ENCODE results near the gene SLC9C2. TPM values are rescaled to one million over a fixed set of nuclear protein-coding genes. Genes with fewer than 3 reads are reported as not detected.
A peak's percentile ranks its signal among the peaks of the same experiment; 100 is the strongest.

SLC9C2 gene
- total RNA-seq, 3 donors from 2014 or later (not counting 1 experiment from before 2014, with no cell fraction given): not detected

GRCh38 chr1:173482683-173483082 lies 120.2 kb downstream of the SLC9C2 start:
- no peaks in the 10 kb centered on the region for H3K9me3 Mint-ChIP-seq
- peaks cover 8% of the 10 kb centered on the region for H3K4me1 ChIP-seq (ENCODE audit: control insufficient read depth, insufficient read depth, low read length)
- H3K9me3 ChIP-seq (ENCODE audit: control insufficient read depth, insufficient read depth, low read length): no peaks in the 10 kb centered on the region
- ATAC-seq: no peak
- no peak overlapping the region for H3K4me3 Mint-ChIP-seq
- no peak for DNase-seq
- H3K36me3 Mint-ChIP-seq: peaks cover 48% of the 10 kb centered on the region
- intact Hi-C loops (cut with micrococcal nuclease): loop anchor here (5.0 kb wide), 1 partner anchor 230 kb away; the partner anchor contains the start of gene KLHL20
- H3K27ac Mint-ChIP-seq: no peak overlapping the region
- peaks cover 20 to 36% of the 10 kb centered on the region in 2 donors for H3K4me1 Mint-ChIP-seq
- WGBS (ENCODE audit: insufficient coverage): 83% methylated on average over 1 of the region's 1 CpG
- H3K27me3 Mint-ChIP-seq (ENCODE audit: low read depth in 2 of 2): no peaks in the 10 kb centered on the region
- H3K36me3 ChIP-seq (ENCODE audit: control insufficient read depth, insufficient read depth, low read length): peaks cover 62% of the 10 kb centered on the region
- no peaks in the 10 kb centered on the region for H3K27me3 ChIP-seq (ENCODE audit: control insufficient read depth, insufficient read depth, low read length)
- TF ChIP-seq CTCF (IDR thresholded peaks at IDR 0.05): no peak
- H3K4me3 ChIP-seq (ENCODE audit: low read length): no peak overlapping the region
- H3K27ac ChIP-seq (ENCODE audit: low read length): no peak overlapping the region

- no peak for ATAC-seq
- no peak overlapping the region for H3K27ac ChIP-seq (ENCODE audit: low read length)
- no peak for DNase-seq
- H3K4me3 ChIP-seq (ENCODE audit: low read length): no peak overlapping the region
- peaks cover 40% of the 10 kb centered on the region for H3K36me3 Mint-ChIP-seq
- intact Hi-C loops (cut with micrococcal nuclease): loop anchor here (5.0 kb wide), 1 partner anchor 231 kb away; the partner anchor contains the start of gene KLHL20
- H3K4me3 Mint-ChIP-seq: no peak overlapping the region
- H3K4me1 Mint-ChIP-seq: peaks cover 24 to 44% of the 10 kb centered on the region in 2 donors
- H3K36me3 ChIP-seq (ENCODE audit: control insufficient read depth, insufficient read depth, low read length): peaks cover 48% of the 10 kb centered on the region
- no peaks in the 10 kb centered on the region for H3K9me3 Mint-ChIP-seq
- WGBS (ENCODE audit: insufficient coverage): no CpG with 5 or more reads among the region's 1 CpG
- H3K27me3 ChIP-seq (ENCODE audit: control insufficient read depth, insufficient read depth, low read length): no peaks in the 10 kb centered on the region
- no peaks in the 10 kb centered on the region for H3K9me3 ChIP-seq (ENCODE audit: control insufficient read depth, insufficient read depth, low read length)
- TF ChIP-seq CTCF (IDR thresholded peaks at IDR 0.05): no peak
- H3K27ac Mint-ChIP-seq: peak overlapping the region in 1 of 2 donors; percentile 11
- peaks cover 11% of the 10 kb centered on the region for H3K4me1 ChIP-seq (ENCODE audit: control insufficient read depth, insufficient read depth, low read length)
- H3K27me3 Mint-ChIP-seq (ENCODE audit: low read depth in 2 of 2): no peaks in the 10 kb centered on the region
Measured at GRCh38 chr1:173481195-173481772, 121.6 kb downstream of the SLC9C2 start.

GRCh38 chr1:173479649-173480048 lies 123.2 kb downstream of the SLC9C2 start:
- H3K27me3 Mint-ChIP-seq (ENCODE audit: low read depth in 2 of 2): no peaks in the 10 kb centered on the region
- Histone ChIP-seq H3K4me1 (ENCODE audit: control insufficient read depth, insufficient read depth, low read length) (peaks cover 23% of the 10 kb centered on the region), H3K27ac (ENCODE audit: low read length) (no peak overlapping the region), H3K27me3 (ENCODE audit: control insufficient read depth, insufficient read depth, low read length) (no peaks in the 10 kb centered on the region), H3K4me3 (ENCODE audit: low read length) (no peak overlapping the region), H3K36me3 (ENCODE audit: control insufficient read depth, insufficient read depth, low read length) (peaks cover 32% of the 10 kb centered on the region), H3K9me3 (ENCODE audit: control insufficient read depth, insufficient read depth, low read length) (no peaks in the 10 kb centered on the region)
- DNase-seq (no peak), ATAC-seq (no peak)
- H3K36me3 Mint-ChIP-seq: peaks cover 24% of the 10 kb centered on the region
- H3K9me3 Mint-ChIP-seq: no peaks in the 10 kb centered on the region
- WGBS (ENCODE audit: insufficient coverage): 83% methylated on average over 4 of the region's 4 CpGs
- no peak overlapping the region for H3K4me3 Mint-ChIP-seq
- no peak for TF ChIP-seq CTCF (IDR thresholded peaks at IDR 0.05)
- H3K4me1 Mint-ChIP-seq: peaks cover 40 to 60% of the 10 kb centered on the region in 2 donors
- peak overlapping the region in 1 of 2 donors; percentile 29 for H3K27ac Mint-ChIP-seq
- intact Hi-C loops (cut with micrococcal nuclease): loop anchor here (5.0 kb wide), 3 partner anchors 47 to 947 kb away; partner anchors contain the start of genes KLHL20 and SUCO

Measured in natural killer cell (primary cell).